ENCODE results near the gene ARHGEF11. TPM values are rescaled to one million over a fixed set of nuclear protein-coding genes. Genes with fewer than 3 reads are reported as not detected.

ARHGEF11 gene
- total RNA-seq, 1 experiment from 2014 or later, result 25.3 TPM

- H3K36me3 ChIP-seq (ENCODE audit: insufficient read depth, low read length, poor library complexity, severe bottlenecking), result peaks cover 27% of the 10 kb centered on the region
These were observed 85.6 kb downstream of the ARHGEF11 start for GRCh38 chr1:156959925-156960324.

GRCh38 chr1:156959414-156959813, 86.1 kb downstream of the ARHGEF11 start:
- H3K36me3 ChIP-seq (ENCODE audit: insufficient read depth, low read length, poor library complexity, severe bottlenecking), result peaks cover 27% of the 10 kb centered on the region
- no peak overlapping the region for H3K27ac ChIP-seq (ENCODE audit: low read depth, low read length, poor library complexity, severe bottlenecking)
- BruUV-seq (replicated peaks), result no TSS peak
- H3K9me3 ChIP-seq (ENCODE audit: low read depth, low read length, poor library complexity, severe bottlenecking), result no peaks in the 10 kb centered on the region
- no peaks in the 10 kb centered on the region for H3K4me1 ChIP-seq (ENCODE audit: insufficient read depth, low read length, poor library complexity, severe bottlenecking)
- ChIA-PET POLR2A (ENCODE audit: low non-redundant PET) (no interaction called here), CTCF (interaction anchor here (0.7 kb wide), 1 partner anchor 30 kb away, joined by 4 read pairs; no protein-coding TSS in a partner anchor)
- DNase-seq (ENCODE audit: low spot score), result no peak
- no peak overlapping the region for H3K4me3 ChIP-seq (ENCODE audit: low read depth, low read length, poor library complexity, severe bottlenecking)
- intact Hi-C loops (cut with micrococcal nuclease; ENCODE audit: unreplicated experiment), result no loop called here
- TF ChIP-seq EZH2 (IDR thresholded peaks at IDR 0.05; ENCODE audit: borderline replicate concordance, low read depth, low read length, poor library complexity, severe bottlenecking) (no peak), CTCF (conservative IDR thresholded peaks at IDR 0.05; ENCODE audit: low read depth, low read length) (no peak)
- H3K27me3 ChIP-seq (replicated peaks; ENCODE audit: insufficient read depth, low read depth, low read length, poor library complexity), result no peaks in the 10 kb centered on the region

More at GRCh38 chr1:156959925-156960324, 85.6 kb downstream of the ARHGEF11 start:
- no peaks in the 10 kb centered on the region for H3K27me3 ChIP-seq (replicated peaks; ENCODE audit: insufficient read depth, low read depth, low read length, poor library complexity)
- POLR2A ChIA-PET (ENCODE audit: low non-redundant PET), result no interaction called here
- no peak overlapping the region for H3K27ac ChIP-seq (ENCODE audit: low read depth, low read length, poor library complexity, severe bottlenecking)
- TF ChIP-seq CTCF (conservative IDR thresholded peaks at IDR 0.05; ENCODE audit: low read depth, low read length) (no peak), EZH2 (IDR thresholded peaks at IDR 0.05; ENCODE audit: borderline replicate concordance, low read depth, low read length, poor library complexity, severe bottlenecking) (no peak)
- CTCF ChIA-PET, result interaction anchor here (0.7 kb wide), 1 partner anchor 31 kb away, joined by 4 read pairs; no protein-coding TSS in a partner anchor
- no peak for DNase-seq (ENCODE audit: low spot score)
- H3K4me1 ChIP-seq (ENCODE audit: insufficient read depth, low read length, poor library complexity, severe bottlenecking), result no peaks in the 10 kb centered on the region
- no TSS peak for BruUV-seq (replicated peaks)
- H3K4me3 ChIP-seq (ENCODE audit: low read depth, low read length, poor library complexity, severe bottlenecking), result no peak overlapping the region
- H3K9me3 ChIP-seq (ENCODE audit: low read depth, low read length, poor library complexity, severe bottlenecking), result no peaks in the 10 kb centered on the region
- intact Hi-C loops (cut with micrococcal nuclease; ENCODE audit: unreplicated experiment), result no loop called here

GRCh38 chr1:156958247-156958714, 87.3 kb downstream of the ARHGEF11 start:
- Histone ChIP-seq H3K4me3 (ENCODE audit: low read depth, low read length, poor library complexity, severe bottlenecking) (no peak overlapping the region), H3K27ac (ENCODE audit: low read depth, low read length, poor library complexity, severe bottlenecking) (no peak overlapping the region), H3K9me3 (ENCODE audit: low read depth, low read length, poor library complexity, severe bottlenecking) (no peaks in the 10 kb centered on the region), H3K4me1 (ENCODE audit: insufficient read depth, low read length, poor library complexity, severe bottlenecking) (no peaks in the 10 kb centered on the region), H3K27me3 (replicated peaks; ENCODE audit: insufficient read depth, low read depth, low read length, poor library complexity) (no peaks in the 10 kb centered on the region), H3K36me3 (ENCODE audit: insufficient read depth, low read length, poor library complexity, severe bottlenecking) (peaks cover 27% of the 10 kb centered on the region)
- TF ChIP-seq EZH2 (IDR thresholded peaks at IDR 0.05; ENCODE audit: borderline replicate concordance, low read depth, low read length, poor library complexity, severe bottlenecking) (no peak), CTCF (conservative IDR thresholded peaks at IDR 0.05; ENCODE audit: low read depth, low read length) (no peak)
- no TSS peak for BruUV-seq (replicated peaks)
- ChIA-PET CTCF (no interaction called here), POLR2A (ENCODE audit: low non-redundant PET) (no interaction called here)
- no peak for DNase-seq (ENCODE audit: low spot score)
- intact Hi-C loops (cut with micrococcal nuclease; ENCODE audit: unreplicated experiment), result no loop called here
